SK-N-SH treated with all-trans-retinoic acid at 6 μM for 48 hours (cell line): ENCODE results near the gene TTYH3.

ENCODE experiments used
- ATAC-seq: fragments of 200-7000 bp; cut with Tn5 transposase; 3 replicates; pipeline ENCODE4 v1.9.1; 2020; ENCODE audit warnings: mild to moderate bottlenecking, moderate library complexity
- ARNTL ChIP-seq: fragments of 450-650 bp; formaldehyde crosslinking; IDR thresholded peaks from 2 replicates; pipeline ENCODE4 v1.5.0; 2020; ENCODE audit warnings: low read depth, mild to moderate bottlenecking, moderate library complexity, borderline replicate concordance
- BACH2 ChIP-seq: fragments of 250-450 bp; sonication (Bioruptor Pico); IDR thresholded peaks from 2 replicates; pipeline ENCODE4 v1.9.0; 2021; ENCODE audit warnings: mild to moderate bottlenecking, borderline replicate concordance
- CSDC2 ChIP-seq: fragments of 250-450 bp; sonication (Bioruptor Pico); IDR thresholded peaks from 2 replicates; pipeline ENCODE4 v1.5.0; 2020; ENCODE audit warnings: mild to moderate bottlenecking, moderate library complexity
- ESRRG ChIP-seq: fragments of 250-450 bp; sonication (Bioruptor Pico); IDR thresholded peaks from 2 replicates; pipeline ENCODE4 v1.6.1; 2021; ENCODE audit warnings: mild to moderate bottlenecking
- GLIS3 ChIP-seq: fragments of 250-450 bp; sonication (Bioruptor Pico); IDR thresholded peaks from 2 replicates; pipeline ENCODE4 v1.5.0; 2020; ENCODE audit warnings: mild to moderate bottlenecking, moderate library complexity
- OSR1 ChIP-seq: fragments of 250-450 bp; sonication (Bioruptor Pico); IDR thresholded peaks from 2 replicates; pipeline ENCODE4 v1.8.0; 2022; ENCODE audit warnings: moderate library complexity, mild to moderate bottlenecking, inconsistent platforms
- PATZ1 ChIP-seq: fragments of 250-450 bp; sonication (Bioruptor Pico); IDR thresholded peaks from 2 replicates; pipeline ENCODE4 v1.8.0; 2020; ENCODE audit warnings: mild to moderate bottlenecking, moderate library complexity, borderline replicate concordance
- POU6F1 ChIP-seq: fragments of 250-450 bp; sonication (Bioruptor Pico); IDR thresholded peaks from 2 replicates; pipeline ENCODE4 v1.8.0; 2021; ENCODE audit warnings: low read depth, mild to moderate bottlenecking, moderate library complexity, borderline replicate concordance
- RARB ChIP-seq: fragments of 250-450 bp; sonication (Bioruptor Pico); IDR thresholded peaks from 2 replicates; pipeline ENCODE4 v1.8.0; 2021; ENCODE audit warnings: mild to moderate bottlenecking, moderate library complexity
- SNAI2 ChIP-seq: fragments of 250-450 bp; sonication (Bioruptor Pico); IDR thresholded peaks from 2 replicates; pipeline ENCODE4 v1.5.0; 2020; ENCODE audit warnings: mild to moderate bottlenecking, moderate library complexity
- TCF4 ChIP-seq: fragments of 250-450 bp; sonication (Bioruptor Pico); IDR thresholded peaks from 2 replicates; pipeline ENCODE4 v1.8.0; 2021; ENCODE audit warnings: mild to moderate bottlenecking, moderate library complexity, borderline replicate concordance
- TOX ChIP-seq: fragments of 250-450 bp; sonication (Bioruptor Pico); IDR thresholded peaks from 2 replicates; pipeline ENCODE4 v1.8.0; 2021; ENCODE audit warnings: mild to moderate bottlenecking, moderate library complexity, borderline replicate concordance
- ZC3H10 ChIP-seq: fragments of 250-450 bp; sonication (Bioruptor Pico); IDR thresholded peaks from 2 replicates; pipeline ENCODE4 v1.5.1; 2021; ENCODE audit warnings: mild to moderate bottlenecking, moderate library complexity
- ZFP30 ChIP-seq: fragments of 450-650 bp; formaldehyde crosslinking; IDR thresholded peaks from 2 replicates; pipeline ENCODE4 v1.5.0; 2022; ENCODE audit warnings: mild to moderate bottlenecking, moderate library complexity
- ZNF565 ChIP-seq: fragments of 450-650 bp; formaldehyde crosslinking; conservative IDR thresholded peaks from 2 replicates; pipeline ENCODE4 v1.5.0; 2020; ENCODE audit warnings: low read depth, mild to moderate bottlenecking, moderate library complexity
- ZNF70 ChIP-seq: fragments of 450-650 bp; formaldehyde crosslinking; IDR thresholded peaks from 2 replicates; pipeline ENCODE4 v1.5.0; 2020; ENCODE audit warnings: mild to moderate bottlenecking, moderate library complexity
- ZNF8 ChIP-seq: fragments of 450-650 bp; formaldehyde crosslinking; IDR thresholded peaks from 2 replicates; pipeline ENCODE4 v1.5.0; 2020; ENCODE audit warnings: mild to moderate bottlenecking, moderate library complexity
- TF ChIP-seq, protein P1 (sequence below): fragments of 250-450 bp; sonication (Bioruptor Pico); IDR thresholded peaks from 2 replicates; pipeline ENCODE4 v1.5.1; 2021; ENCODE audit warnings: mild to moderate bottlenecking, moderate library complexity
- TF ChIP-seq, protein P2 (sequence below): fragments of 250-450 bp; sonication (Bioruptor Pico); IDR thresholded peaks from 2 replicates; pipeline ENCODE4 v1.5.1; 2020; ENCODE audit warnings: low read depth, mild to moderate bottlenecking, moderate library complexity

TTYH3 gene

GRCh38 chr7:2646680-2647571 lies 15.1 kb downstream of the TTYH3 start:
- TF ChIP-seq PATZ1 (CRISPR knock-in tag) (no peak), CSDC2 (CRISPR knock-in tag) (no peak), RARB (CRISPR knock-in tag) (no peak), OSR1 (CRISPR knock-in tag) (no peak), ZFP30 (CRISPR knock-in tag) (no peak), TCF4 (CRISPR knock-in tag) (no peak), ESRRG (CRISPR knock-in tag) (no peak), TOX (CRISPR knock-in tag) (no peak)
- TF ChIP-seq, protein P1, sequence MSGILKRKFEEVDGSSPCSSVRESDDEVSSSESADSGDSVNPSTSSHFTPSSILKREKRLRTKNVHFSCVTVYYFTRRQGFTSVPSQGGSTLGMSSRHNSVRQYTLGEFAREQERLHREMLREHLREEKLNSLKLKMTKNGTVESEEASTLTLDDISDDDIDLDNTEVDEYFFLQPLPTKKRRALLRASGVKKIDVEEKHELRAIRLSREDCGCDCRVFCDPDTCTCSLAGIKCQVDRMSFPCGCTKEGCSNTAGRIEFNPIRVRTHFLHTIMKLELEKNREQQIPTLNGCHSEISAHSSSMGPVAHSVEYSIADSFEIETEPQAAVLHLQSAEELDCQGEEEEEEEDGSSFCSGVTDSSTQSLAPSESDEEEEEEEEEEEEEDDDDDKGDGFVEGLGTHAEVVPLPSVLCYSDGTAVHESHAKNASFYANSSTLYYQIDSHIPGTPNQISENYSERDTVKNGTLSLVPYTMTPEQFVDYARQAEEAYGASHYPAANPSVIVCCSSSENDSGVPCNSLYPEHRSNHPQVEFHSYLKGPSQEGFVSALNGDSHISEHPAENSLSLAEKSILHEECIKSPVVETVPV (CRISPR knock-in tag) = no peak
- ATAC-seq = no peak

DNA sequence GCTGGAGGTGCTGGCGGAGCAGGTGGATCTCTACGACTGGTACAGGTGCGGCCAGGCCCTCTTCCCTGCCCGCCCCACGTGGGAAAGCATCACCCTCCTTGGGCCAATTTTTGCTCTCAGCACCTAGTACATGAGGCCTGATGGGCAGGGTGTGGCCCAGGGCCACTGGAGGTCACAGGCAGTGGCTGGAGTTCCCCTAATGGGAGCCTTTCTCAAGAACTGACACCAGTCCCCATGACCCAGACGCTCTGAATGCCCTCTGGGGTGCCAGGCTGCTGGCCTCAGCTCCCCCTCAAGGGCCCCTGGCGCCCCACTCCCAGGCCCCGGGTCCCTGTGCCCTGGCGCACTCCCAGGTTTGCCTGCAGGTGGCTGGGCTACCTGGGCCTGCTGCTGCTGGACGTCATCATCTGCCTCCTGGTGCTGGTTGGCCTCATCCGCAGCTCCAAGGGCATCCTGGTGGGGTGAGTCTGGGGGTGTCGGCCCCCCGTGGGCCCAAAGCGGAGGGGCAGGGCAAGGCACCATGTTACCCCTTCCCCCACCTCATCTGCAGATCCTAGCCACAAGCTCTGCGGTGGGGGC lies 15.9 kb downstream of the TTYH3 start:
- ATAC-seq = no peak

More for the DNA sequence above, 15.9 kb downstream of the TTYH3 start:
- no peak for TF ChIP-seq ZFP30 (CRISPR knock-in tag)
- no peak for TF ChIP-seq SNAI2 (CRISPR knock-in tag)
- TF ChIP-seq, protein P2, sequence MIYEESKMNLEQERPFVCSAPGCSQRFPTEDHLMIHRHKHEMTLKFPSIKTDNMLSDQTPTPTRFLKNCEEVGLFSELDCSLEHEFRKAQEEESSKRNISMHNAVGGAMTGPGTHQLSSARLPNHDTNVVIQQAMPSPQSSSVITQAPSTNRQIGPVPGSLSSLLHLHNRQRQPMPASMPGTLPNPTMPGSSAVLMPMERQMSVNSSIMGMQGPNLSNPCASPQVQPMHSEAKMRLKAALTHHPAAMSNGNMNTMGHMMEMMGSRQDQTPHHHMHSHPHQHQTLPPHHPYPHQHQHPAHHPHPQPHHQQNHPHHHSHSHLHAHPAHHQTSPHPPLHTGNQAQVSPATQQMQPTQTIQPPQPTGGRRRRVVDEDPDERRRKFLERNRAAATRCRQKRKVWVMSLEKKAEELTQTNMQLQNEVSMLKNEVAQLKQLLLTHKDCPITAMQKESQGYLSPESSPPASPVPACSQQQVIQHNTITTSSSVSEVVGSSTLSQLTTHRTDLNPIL (CRISPR knock-in tag) = no peak
- no peak for TF ChIP-seq RARB (CRISPR knock-in tag)
- TF ChIP-seq, protein P1 (CRISPR knock-in tag) = no peak
- TF ChIP-seq GLIS3 (CRISPR knock-in tag) = no peak
- no peak for TF ChIP-seq POU6F1 (CRISPR knock-in tag)
- no peak for TF ChIP-seq ZNF8 (CRISPR knock-in tag)
- TF ChIP-seq PATZ1 (CRISPR knock-in tag) = no peak
- TF ChIP-seq CSDC2 (CRISPR knock-in tag) = no peak
- no peak for TF ChIP-seq ZNF565 (CRISPR knock-in tag)
- TF ChIP-seq TOX (CRISPR knock-in tag) = no peak
- no peak for TF ChIP-seq OSR1 (CRISPR knock-in tag)
- no peak for TF ChIP-seq ARNTL
- TF ChIP-seq BACH2 (CRISPR knock-in tag) = no peak
- no peak for TF ChIP-seq TCF4 (CRISPR knock-in tag)
- no peak for TF ChIP-seq ESRRG (CRISPR knock-in tag)
- TF ChIP-seq ZC3H10 (CRISPR knock-in tag) = no peak
- no peak for TF ChIP-seq ZNF70
